Upper lobe of right lung (tissue), 1 donor: Measurements from ENCODE around the gene TRIM44. TPM values are rescaled to one million over a fixed set of nuclear protein-coding genes. Genes with fewer than 3 reads are reported as not detected.
"Not testable (repeated sequence)": the region's sequence is repeated elsewhere in the genome, so short reads cannot be mapped to it uniquely, and the experiment has no call there.

Experiments used
- ATAC-seq: fragments of 200-7000 bp; cut with Tn5 transposase; one replicate; pipeline ENCODE4 v1.9.1; 2020; ENCODE audit warnings: mild to moderate bottlenecking, moderate library complexity
- DNase-seq: peaks from one replicate; pipeline ENCODE4 v3.0.0-alpha.2; 2020
- H3K27ac ChIP-seq: fragments of 200-600 bp; one replicate; pipeline ENCODE4 v1.8.0; 2022
- H3K27me3 ChIP-seq: fragments of 200-600 bp; one replicate; pipeline ENCODE4 v1.8.0; 2022; ENCODE audit warnings: mild to moderate bottlenecking
- H3K36me3 ChIP-seq: fragments of 200-600 bp; one replicate; pipeline ENCODE4 v1.8.0; 2022
- H3K4me1 ChIP-seq: fragments of 200-600 bp; one replicate; pipeline ENCODE4 v1.8.0; 2022
- H3K4me3 ChIP-seq: fragments of 200-600 bp; one replicate; pipeline ENCODE4 v1.8.0; 2022; ENCODE audit warnings: mild to moderate bottlenecking
- H3K9me3 ChIP-seq: fragments of 200-600 bp; one replicate; pipeline ENCODE4 v1.8.0; 2022
- intact Hi-C: fragments of 100-400 bp; cut with DNase I; formaldehyde crosslinking; loops from one replicate; pipeline ENCODE4 v1.11.0; 2022
- total RNA-seq: library from RNA; stranded (reverse); fragmentation: NEBNext Ultra II Directional; extraction: Animal tissue kit (Norgen Biotek cat#: 25700); gene quantifications from one replicate; pipeline ENCODE4 v1.2.1, GENCODE V29; 2021
- TF ChIP-seq, protein P1 (sequence below): fragments of 200-600 bp; IDR thresholded peaks from one replicate; pipeline ENCODE4 v1.8.0; 2022; ENCODE audit warnings: antibody characterized with exemption
- donor health status: DM: no; HTN: yes; CAD: no; lungs with severe emphysema.

Gene TRIM44
- total RNA-seq, 1 donor from 2014 or later, result 67.2 TPM

DNA sequence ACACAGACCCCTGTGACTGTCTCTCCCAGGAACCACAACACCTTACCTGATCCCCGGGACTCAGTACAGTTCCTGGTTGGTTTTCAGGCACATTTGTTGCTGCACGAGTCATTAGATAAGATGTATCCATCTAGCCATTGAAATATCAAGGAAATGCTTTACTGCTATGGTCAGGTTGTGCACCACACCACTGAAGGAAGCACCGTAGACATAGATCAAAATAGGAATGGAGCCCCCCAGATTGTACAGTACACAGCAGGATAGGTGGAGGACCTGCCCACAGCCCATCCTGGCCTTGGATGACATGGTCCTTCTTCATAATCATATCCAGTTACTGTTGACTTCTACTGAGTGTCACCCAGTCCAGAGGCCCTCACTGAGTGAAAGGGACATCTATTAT, 195.3 kb downstream of the TRIM44 start:
- Histone ChIP-seq H3K36me3 (no peaks in the 10 kb centered on the region), H3K27ac (no peak overlapping the region), H3K27me3 (no peaks in the 10 kb centered on the region), H3K4me3 (no peak overlapping the region), H3K4me1 (no peaks in the 10 kb centered on the region), H3K9me3 (no peaks in the 10 kb centered on the region)
- ATAC-seq, result no peak
- no peak for DNase-seq
- intact Hi-C loops, result no loop called here
- TF ChIP-seq, protein P1, sequence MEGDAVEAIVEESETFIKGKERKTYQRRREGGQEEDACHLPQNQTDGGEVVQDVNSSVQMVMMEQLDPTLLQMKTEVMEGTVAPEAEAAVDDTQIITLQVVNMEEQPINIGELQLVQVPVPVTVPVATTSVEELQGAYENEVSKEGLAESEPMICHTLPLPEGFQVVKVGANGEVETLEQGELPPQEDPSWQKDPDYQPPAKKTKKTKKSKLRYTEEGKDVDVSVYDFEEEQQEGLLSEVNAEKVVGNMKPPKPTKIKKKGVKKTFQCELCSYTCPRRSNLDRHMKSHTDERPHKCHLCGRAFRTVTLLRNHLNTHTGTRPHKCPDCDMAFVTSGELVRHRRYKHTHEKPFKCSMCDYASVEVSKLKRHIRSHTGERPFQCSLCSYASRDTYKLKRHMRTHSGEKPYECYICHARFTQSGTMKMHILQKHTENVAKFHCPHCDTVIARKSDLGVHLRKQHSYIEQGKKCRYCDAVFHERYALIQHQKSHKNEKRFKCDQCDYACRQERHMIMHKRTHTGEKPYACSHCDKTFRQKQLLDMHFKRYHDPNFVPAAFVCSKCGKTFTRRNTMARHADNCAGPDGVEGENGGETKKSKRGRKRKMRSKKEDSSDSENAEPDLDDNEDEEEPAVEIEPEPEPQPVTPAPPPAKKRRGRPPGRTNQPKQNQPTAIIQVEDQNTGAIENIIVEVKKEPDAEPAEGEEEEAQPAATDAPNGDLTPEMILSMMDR, result no peak

DNA sequence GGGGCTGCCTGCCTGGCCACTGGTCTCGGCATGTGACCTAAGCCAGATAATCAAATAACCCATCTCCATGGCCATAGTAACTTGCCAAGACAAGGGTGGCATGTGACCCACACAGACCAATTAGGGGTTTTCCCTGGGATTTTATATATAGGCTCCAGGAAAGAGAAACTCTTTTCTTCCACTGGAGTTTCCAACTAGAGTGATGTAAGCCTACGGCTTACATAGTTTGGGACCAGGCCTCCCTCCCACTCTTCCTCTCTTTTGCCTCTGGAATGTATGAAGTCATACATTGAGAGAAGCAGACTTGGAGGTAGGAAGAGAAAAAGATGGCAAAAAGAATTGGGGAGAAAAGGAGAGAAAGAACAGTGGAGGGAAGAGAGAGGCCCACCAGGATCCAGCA, 196.7 kb downstream of the TRIM44 start:
- no peaks in the 10 kb centered on the region for H3K4me1 ChIP-seq
- intact Hi-C loops, result no loop called here
- TF ChIP-seq, protein P1, result no peak
- no peaks in the 10 kb centered on the region for H3K9me3 ChIP-seq
- H3K36me3 ChIP-seq, result no peaks in the 10 kb centered on the region
- H3K27ac ChIP-seq, result no peak overlapping the region
- H3K4me3 ChIP-seq, result no peak overlapping the region
- H3K27me3 ChIP-seq, result no peaks in the 10 kb centered on the region
- ATAC-seq, result no peak
- no peak for DNase-seq

DNA sequence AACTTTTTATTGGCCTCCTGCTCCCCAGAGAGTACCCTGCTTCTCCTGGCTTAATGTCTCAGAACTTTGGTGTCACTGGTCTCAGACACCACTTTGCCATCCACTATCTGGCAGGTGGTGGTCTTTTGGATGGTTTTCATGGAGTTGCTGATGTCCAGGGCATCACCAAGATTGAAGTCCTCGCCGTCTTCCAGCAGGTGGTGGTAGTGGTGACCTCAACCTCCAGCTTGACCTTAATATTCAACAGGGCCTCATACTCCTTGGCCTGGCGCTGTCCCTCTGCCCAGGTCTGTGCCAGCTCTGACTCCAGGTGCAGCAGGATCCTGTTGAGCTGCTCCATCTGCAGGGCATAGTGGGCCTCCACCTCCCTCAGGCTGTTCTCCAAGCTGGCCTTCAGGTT, 197.6 kb downstream of the TRIM44 start:
- intact Hi-C loops, H3K4me1 ChIP-seq, H3K27me3 ChIP-seq, ATAC-seq, H3K36me3 ChIP-seq, H3K4me3 ChIP-seq, H3K27ac ChIP-seq, H3K9me3 ChIP-seq, DNase-seq: not testable (repeated sequence)

DNA sequence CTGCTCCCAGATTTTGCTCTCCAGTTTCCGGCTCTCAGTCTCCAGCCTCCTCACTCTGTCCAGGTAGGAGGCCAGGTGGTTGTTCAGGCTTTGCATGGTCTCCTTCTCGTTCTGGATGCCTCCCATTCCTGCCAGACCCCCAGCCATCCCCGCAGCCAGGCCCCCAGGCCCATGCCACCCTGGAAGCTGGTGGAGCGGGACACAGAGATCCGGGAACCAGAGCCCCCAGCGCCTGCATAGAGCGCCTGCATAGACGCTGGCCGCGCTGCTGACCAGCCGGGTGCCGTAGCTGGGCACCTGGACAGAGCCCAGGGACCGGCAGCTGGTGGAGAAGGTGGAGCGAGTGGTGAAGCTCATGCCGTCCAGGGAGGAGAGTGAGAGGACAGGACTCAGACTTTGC, 198.6 kb downstream of the TRIM44 start:
- TF ChIP-seq, protein P1, result no peak
- intact Hi-C loops, result no loop called here
- Histone ChIP-seq H3K4me3 (no peak overlapping the region), H3K27ac (no peak overlapping the region), H3K36me3 (no peaks in the 10 kb centered on the region), H3K4me1 (no peaks in the 10 kb centered on the region), H3K9me3 (no peaks in the 10 kb centered on the region), H3K27me3 (no peaks in the 10 kb centered on the region)
- no peak for ATAC-seq
- no peak for DNase-seq

DNA sequence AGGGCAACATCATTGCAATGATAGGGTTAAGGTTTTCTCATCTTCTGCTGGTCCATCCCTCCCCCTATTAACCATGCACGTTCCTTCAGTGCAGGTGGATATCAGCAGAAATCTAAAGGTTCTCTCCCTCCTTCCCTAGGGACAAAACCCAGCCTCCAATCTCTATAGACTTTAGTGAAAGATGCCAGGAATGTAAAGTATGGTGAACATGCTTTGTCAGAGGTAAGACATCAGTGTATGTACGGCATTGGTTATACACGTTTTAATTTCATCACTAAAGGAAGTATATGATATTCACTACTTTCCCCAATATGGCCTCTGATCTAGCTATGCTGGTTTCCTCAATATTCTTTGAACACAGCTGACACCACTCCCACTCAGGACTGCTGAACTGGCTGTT, 200.1 kb downstream of the TRIM44 start:
- ATAC-seq (no peak), DNase-seq (no peak)
- no peaks in the 10 kb centered on the region for H3K36me3 ChIP-seq
- H3K27me3 ChIP-seq, result no peaks in the 10 kb centered on the region
- no peaks in the 10 kb centered on the region for H3K9me3 ChIP-seq
- intact Hi-C loops, result no loop called here
- H3K4me3 ChIP-seq, result no peak overlapping the region
- TF ChIP-seq, protein P1, result no peak
- no peaks in the 10 kb centered on the region for H3K4me1 ChIP-seq
- H3K27ac ChIP-seq, result no peak overlapping the region

DNA sequence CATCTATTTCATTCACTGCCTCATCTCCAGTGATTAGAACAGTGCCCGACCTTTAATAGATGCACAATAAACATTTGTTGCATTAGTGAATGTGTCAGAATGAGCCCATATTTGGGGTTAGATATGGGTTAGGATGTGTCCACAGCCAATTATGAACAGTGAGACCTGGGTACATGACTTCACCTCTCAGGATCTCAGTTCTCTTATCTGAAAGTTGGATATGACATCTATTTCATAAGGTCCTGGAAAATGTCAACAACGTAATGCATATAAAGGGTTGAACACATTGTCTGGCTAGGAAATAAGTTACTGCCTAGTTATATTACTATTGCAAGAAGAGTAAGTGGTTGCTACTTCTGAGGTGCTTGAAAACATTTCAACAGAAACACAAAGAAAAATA, 201.6 kb downstream of the TRIM44 start:
- Histone ChIP-seq H3K9me3 (peaks cover 7% of the 10 kb centered on the region), H3K4me1 (no peaks in the 10 kb centered on the region), H3K36me3 (no peaks in the 10 kb centered on the region), H3K4me3 (no peak overlapping the region), H3K27ac (no peak overlapping the region), H3K27me3 (no peaks in the 10 kb centered on the region)
- TF ChIP-seq, protein P1, result no peak
- DNase-seq (no peak), ATAC-seq (no peak)
- intact Hi-C loops, result no loop called here
